CD4-positive, alpha-beta T cell (primary cell): ENCODE data around the gene MXI1. TPM values are rescaled to one million over a fixed set of nuclear protein-coding genes. Genes with fewer than 3 reads are reported as not detected.

Source experiments
- ATAC-seq: fragments of 200-7000 bp; cut with Tn5 transposase; one replicate; pipeline ENCODE4 v1.10.0; 2022; ENCODE audit warnings: mild to moderate bottlenecking; ENCODE audit not compliant: poor library complexity
- CTCF ChIA-PET: fragments of 350-600 bp; sonication (Branson Sonifier 250); formaldehyde crosslinking; loops from one replicate; lab custom pipeline; 2021; ENCODE audit warnings: antibody characterized with exemption, inconsistent platforms; lab: Charles Lee
- POLR2A ChIA-PET: fragments of 350-600 bp; sonication (Branson Sonifier 250); formaldehyde crosslinking; loops from one replicate; lab custom pipeline; 2021; ENCODE audit warnings: antibody characterized with exemption, inconsistent platforms; lab: Charles Lee
- DNase-seq, 14 experiments: peaks; one replicate each; pipeline ENCODE4 v3.0.0-alpha.2; 2013 to 2020; ENCODE audit warnings: mixed read lengths in 2 of 14
- H3K27ac ChIP-seq, 2 donors: one replicate each; pipeline versions ENCODE4 v1.5.1 to v1.7.0; 2013; ENCODE audit warnings: low read length in 2 of 2, low read depth in 1 of 2, mild to moderate bottlenecking in 1 of 2
- H3K27me3 ChIP-seq, 2 experiments: 1 replicate in 1 of 2; 2 replicates in 1 of 2; pipeline versions ENCODE4 v1.6.1 to v1.7.0; 2013; ENCODE audit warnings: low read length in 2 of 2, control low read depth in 1 of 2, mild to moderate bottlenecking in 1 of 2, moderate library complexity in 1 of 2; ENCODE audit not compliant: insufficient read depth in 2 of 2, control insufficient read depth in 1 of 2
- H3K36me3 ChIP-seq: one replicate; pipeline ENCODE4 v1.6.1; 2013; ENCODE audit warnings: low read length, control low read depth; ENCODE audit not compliant: insufficient read depth
- H3K4me1 ChIP-seq: one replicate; pipeline ENCODE4 v1.6.1; 2013; ENCODE audit warnings: low read length, control low read depth; ENCODE audit not compliant: insufficient read depth
- H3K4me3 ChIP-seq: one replicate; pipeline ENCODE4 v1.5.1; 2013; ENCODE audit warnings: mild to moderate bottlenecking, low read length, moderate library complexity
- H3K9me3 ChIP-seq, 2 experiments: 1 replicate in 1 of 2; 2 replicates in 1 of 2; pipeline versions ENCODE4 v1.6.1 to v1.7.0; 2013; ENCODE audit warnings: low read length in 2 of 2, mild to moderate bottlenecking in 2 of 2, control low read depth in 1 of 2, moderate library complexity in 1 of 2; ENCODE audit not compliant: control insufficient read depth in 1 of 2, insufficient read depth in 1 of 2
- H3K27ac Mint-ChIP-seq: one replicate; pipeline ENCODE4 v1.8.0; 2020; ENCODE audit warnings: mixed read lengths
- H3K27me3 Mint-ChIP-seq: one replicate; pipeline ENCODE4 v1.8.0; 2021; ENCODE audit warnings: mixed read lengths
- H3K36me3 Mint-ChIP-seq: one replicate; pipeline ENCODE4 v1.8.0; 2021; ENCODE audit warnings: low read depth, mixed read lengths
- H3K4me1 Mint-ChIP-seq: one replicate; pipeline ENCODE4 v1.8.0; 2021; ENCODE audit warnings: low read depth, mixed read lengths
- H3K4me3 Mint-ChIP-seq: one replicate; pipeline ENCODE4 v1.8.0; 2020; ENCODE audit warnings: mild to moderate bottlenecking, mixed read lengths
- H3K9me3 Mint-ChIP-seq: one replicate; pipeline ENCODE4 v1.8.0; 2020; ENCODE audit warnings: mixed read lengths
- intact Hi-C, 2 experiments: fragments of 100-400 bp; cut with DNase I in 1 of 2; cut with micrococcal nuclease in 1 of 2; formaldehyde crosslinking; loops; one replicate each; pipeline versions ENCODE4 v1.15.1 to v1.9.0; 2023 to 2025; cut with DNase I, micrococcal nuclease
- total RNA-seq, 174 experiments: library from RNA in 2 of 174; stranded (reverse) in 2 of 174; gene quantifications; one replicate each; pipeline ENCODE4 v1.2.3 and lab custom pipeline; 2021 to 2026
- TF ChIP-seq, protein P1 (sequence below): fragments of 200-600 bp; IDR thresholded peaks from one replicate; pipeline ENCODE4 v1.8.0; 2022; ENCODE audit warnings: antibody characterized with exemption, mild to moderate bottlenecking

Gene MXI1
- total RNA-seq, 2 experiments from 2014 or later, result 74.3 to 84.3 TPM

GRCh38 chr10:110211465-110211843, 4.0 kb downstream of the MXI1 start:
- Mint-ChIP-seq H3K9me3 (no peaks in the 10 kb centered on the region), H3K4me3 (peak overlapping the region; percentile 99), H3K36me3 (peaks cover 29% of the 10 kb centered on the region), H3K27me3 (peaks cover 5% of the 10 kb centered on the region), H3K4me1 (peaks cover 63% of the 10 kb centered on the region), H3K27ac (peak overlapping the region; percentile 100)
- H3K4me1 ChIP-seq, result peaks cover 78% of the 10 kb centered on the region
- ATAC-seq (no peak), DNase-seq (no peak)
- no peaks in the 10 kb centered on the region for H3K27me3 ChIP-seq
- no peaks in the 10 kb centered on the region for H3K36me3 ChIP-seq
- intact Hi-C loops, result loop anchor here in 1 of 2 experiments (10.0 kb wide), 1 partner anchor 703 kb away; the partner anchor contains the start of genes BBIP1 and SHOC2
- CTCF ChIA-PET, result interaction anchor here (1.5 to 8.0 kb wide), 3 partner anchors 13 to 73 kb away, joined by 5 to 118 read pairs (median 19); no protein-coding TSS in a partner anchor
- TF ChIP-seq, protein P1, sequence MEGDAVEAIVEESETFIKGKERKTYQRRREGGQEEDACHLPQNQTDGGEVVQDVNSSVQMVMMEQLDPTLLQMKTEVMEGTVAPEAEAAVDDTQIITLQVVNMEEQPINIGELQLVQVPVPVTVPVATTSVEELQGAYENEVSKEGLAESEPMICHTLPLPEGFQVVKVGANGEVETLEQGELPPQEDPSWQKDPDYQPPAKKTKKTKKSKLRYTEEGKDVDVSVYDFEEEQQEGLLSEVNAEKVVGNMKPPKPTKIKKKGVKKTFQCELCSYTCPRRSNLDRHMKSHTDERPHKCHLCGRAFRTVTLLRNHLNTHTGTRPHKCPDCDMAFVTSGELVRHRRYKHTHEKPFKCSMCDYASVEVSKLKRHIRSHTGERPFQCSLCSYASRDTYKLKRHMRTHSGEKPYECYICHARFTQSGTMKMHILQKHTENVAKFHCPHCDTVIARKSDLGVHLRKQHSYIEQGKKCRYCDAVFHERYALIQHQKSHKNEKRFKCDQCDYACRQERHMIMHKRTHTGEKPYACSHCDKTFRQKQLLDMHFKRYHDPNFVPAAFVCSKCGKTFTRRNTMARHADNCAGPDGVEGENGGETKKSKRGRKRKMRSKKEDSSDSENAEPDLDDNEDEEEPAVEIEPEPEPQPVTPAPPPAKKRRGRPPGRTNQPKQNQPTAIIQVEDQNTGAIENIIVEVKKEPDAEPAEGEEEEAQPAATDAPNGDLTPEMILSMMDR, result no peak
- peak overlapping the region; percentile 85 to 98 for H3K27ac ChIP-seq
- H3K9me3 ChIP-seq, result no peaks in the 10 kb centered on the region
- POLR2A ChIA-PET, result interaction anchor here (0.9 to 9.4 kb wide), 22 partner anchors 12 to 707 kb away, joined by 3 to 386 read pairs (median 5); partner anchors contain the start of genes BBIP1 and SMNDC1
- peak overlapping the region; percentile 94 for H3K4me3 ChIP-seq

DNA sequence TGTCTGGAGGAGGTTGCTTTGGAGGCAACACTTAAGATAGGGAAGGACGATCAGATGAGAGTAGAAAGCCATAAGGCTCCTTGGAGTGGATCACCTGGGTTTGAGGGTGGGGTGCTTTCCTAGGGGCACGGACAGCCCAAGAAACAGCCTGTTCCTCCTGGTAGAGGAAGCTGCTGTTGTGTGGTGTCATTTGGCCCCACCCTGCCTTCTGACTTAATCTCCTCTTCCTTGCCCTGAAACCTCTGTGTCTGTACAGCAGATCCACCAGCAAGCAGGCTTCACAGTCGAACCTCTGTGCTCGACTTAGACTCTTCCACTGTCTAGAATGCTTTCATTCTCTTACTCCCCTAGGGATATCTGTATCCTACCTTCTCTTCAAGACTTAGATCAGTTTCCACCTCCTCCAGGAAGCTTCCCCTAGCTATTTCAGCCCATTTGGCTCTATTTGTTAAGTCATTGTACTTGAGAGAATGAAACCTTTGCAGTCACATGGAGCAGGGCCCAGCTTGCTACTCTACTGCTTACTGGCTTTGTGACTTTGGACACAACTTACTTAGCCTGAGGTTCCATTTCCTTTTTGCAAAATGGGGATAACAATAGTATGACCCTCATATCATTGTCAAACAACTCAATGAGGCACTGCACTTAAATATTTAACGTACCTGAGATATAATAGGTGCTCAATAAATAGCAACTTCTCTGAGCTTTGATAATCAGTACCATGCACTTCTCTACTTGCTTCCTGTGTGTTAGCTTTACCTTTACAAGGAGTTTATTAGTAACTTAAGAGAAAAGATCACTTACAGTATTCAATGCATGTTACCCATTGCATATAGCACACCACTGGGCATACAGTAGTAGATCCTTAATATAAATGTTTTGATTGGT, 5.0 kb downstream of the MXI1 start:
- Mint-ChIP-seq H3K4me1 (peaks cover 57% of the 10 kb centered on the region), H3K27ac (peak overlapping the region; percentile 100), H3K9me3 (no peaks in the 10 kb centered on the region), H3K27me3 (peaks cover 5% of the 10 kb centered on the region), H3K36me3 (peaks cover 29% of the 10 kb centered on the region), H3K4me3 (peak overlapping the region; percentile 99)
- Histone ChIP-seq H3K27me3 (no peaks in the 10 kb centered on the region), H3K4me3 (peak overlapping the region; percentile 94), H3K36me3 (no peaks in the 10 kb centered on the region), H3K27ac (peak overlapping the region; percentile 85 to 98), H3K9me3 (no peaks in the 10 kb centered on the region), H3K4me1 (peaks cover 72% of the 10 kb centered on the region)
- intact Hi-C loops, result loop anchor here (1.0 to 10.0 kb wide), 2 partner anchors 10 to 702 kb away; partner anchors contain the start of genes BBIP1 (in 1 of the 2) and SHOC2 (in 1 of the 2)
- ChIA-PET CTCF (interaction anchor here (1.5 to 8.0 kb wide), 2 partner anchors 12 to 60 kb away, joined by 5 to 118 read pairs; no protein-coding TSS in a partner anchor), POLR2A (interaction anchor here (0.8 to 9.4 kb wide), 13 partner anchors 11 to 652 kb away, joined by 3 to 386 read pairs (median 5); partner anchors contain the start of gene SMNDC1)
- TF ChIP-seq, protein P1, result no peak
- peak; percentile 30 for ATAC-seq
- peak; percentile 22 to 85 (median 52) for DNase-seq

- H3K9me3 ChIP-seq, result no peaks in the 10 kb centered on the region
- ChIA-PET POLR2A (interaction anchor here (0.6 to 9.4 kb wide), 4 partner anchors 9 to 125 kb away, joined by 3 to 386 read pairs (median 4); no protein-coding TSS in a partner anchor), CTCF (interaction anchor here (1.1 to 2.9 kb wide), 3 partner anchors 9 to 77 kb away, joined by 4 to 12 read pairs (median 4); no protein-coding TSS in a partner anchor)
- intact Hi-C loops, result loop anchor here in 1 of 2 experiments (10.0 kb wide), 1 partner anchor 700 kb away; the partner anchor contains the start of genes BBIP1 and SHOC2
- Mint-ChIP-seq H3K4me3 (no peak overlapping the region), H3K4me1 (peaks cover 57% of the 10 kb centered on the region), H3K27ac (peak overlapping the region; percentile 100), H3K36me3 (peaks cover 16% of the 10 kb centered on the region), H3K27me3 (peaks cover 5% of the 10 kb centered on the region), H3K9me3 (no peaks in the 10 kb centered on the region)
- ATAC-seq (no peak), DNase-seq (peak in 3 of 14 experiments; percentile 15 to 63 (median 52))
- no peaks in the 10 kb centered on the region for H3K36me3 ChIP-seq
- no peaks in the 10 kb centered on the region for H3K27me3 ChIP-seq
- H3K4me3 ChIP-seq, result no peak overlapping the region
- H3K4me1 ChIP-seq, result peaks cover 73% of the 10 kb centered on the region
- peak overlapping the region in 1 of 2 donors; percentile 47 for H3K27ac ChIP-seq
- TF ChIP-seq, protein P1, result no peak
These were observed 7.0 kb downstream of the MXI1 start for GRCh38 chr10:110214371-110214826.
